ENCODE results near the gene KCNF1.

Gene KCNF1

DNA sequence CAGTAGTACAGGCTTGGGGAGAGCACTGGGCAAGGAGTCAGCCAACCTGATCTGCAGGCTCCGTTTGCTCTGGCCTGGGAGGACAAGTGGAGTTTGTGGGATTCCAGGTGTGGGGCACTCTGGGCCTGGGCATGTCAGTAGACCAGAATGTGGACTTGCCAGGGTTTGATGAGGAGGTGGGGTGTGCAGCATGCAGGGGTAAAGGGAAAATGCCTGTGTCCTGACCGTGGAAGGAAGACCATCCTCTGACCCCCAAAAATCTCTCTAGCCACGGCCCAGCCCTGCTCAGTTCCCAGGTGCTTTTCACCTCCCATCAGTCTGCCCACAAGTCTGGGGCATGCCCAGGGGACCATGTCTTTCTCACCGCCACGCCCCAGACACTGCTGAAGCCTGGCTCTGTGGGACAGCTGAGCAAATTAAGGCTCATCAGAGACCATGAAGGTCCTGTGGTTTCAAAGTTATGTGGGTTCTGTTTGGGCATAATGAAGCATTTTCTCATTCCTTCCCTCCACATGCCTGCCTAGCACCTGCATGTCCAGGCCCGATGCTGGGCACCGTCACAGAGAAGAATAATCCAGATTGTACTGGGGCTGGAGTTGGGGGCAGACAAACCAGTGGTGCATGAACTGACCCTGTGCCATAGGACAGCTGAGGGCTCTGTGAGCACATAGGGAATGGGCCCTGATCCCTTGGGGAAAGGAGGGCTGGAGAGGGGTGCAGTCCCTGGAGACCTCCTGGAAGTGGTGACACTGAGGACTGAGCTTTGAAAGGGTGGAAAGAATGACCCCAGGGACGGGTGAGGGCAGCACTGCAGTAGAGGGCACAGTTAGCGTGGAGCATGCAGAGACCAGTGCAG lies 6.5 kb upstream of the KCNF1 start:
- no peak for DNase-seq

DNA sequence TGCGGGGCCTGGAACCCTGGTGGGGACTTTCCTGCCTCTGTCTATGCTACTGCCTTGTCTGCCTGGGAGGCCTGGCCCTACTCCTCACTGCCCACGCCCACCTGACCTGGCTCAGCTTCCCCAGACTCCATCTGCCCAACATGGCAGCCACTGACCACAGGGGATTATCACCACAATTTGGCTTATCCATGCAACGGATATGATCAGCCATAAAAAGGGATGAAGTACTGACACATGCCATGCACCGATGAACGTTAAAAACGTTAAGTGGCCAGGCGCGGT lies 5.9 kb upstream of the KCNF1 start:
- no peak for DNase-seq

DNA sequence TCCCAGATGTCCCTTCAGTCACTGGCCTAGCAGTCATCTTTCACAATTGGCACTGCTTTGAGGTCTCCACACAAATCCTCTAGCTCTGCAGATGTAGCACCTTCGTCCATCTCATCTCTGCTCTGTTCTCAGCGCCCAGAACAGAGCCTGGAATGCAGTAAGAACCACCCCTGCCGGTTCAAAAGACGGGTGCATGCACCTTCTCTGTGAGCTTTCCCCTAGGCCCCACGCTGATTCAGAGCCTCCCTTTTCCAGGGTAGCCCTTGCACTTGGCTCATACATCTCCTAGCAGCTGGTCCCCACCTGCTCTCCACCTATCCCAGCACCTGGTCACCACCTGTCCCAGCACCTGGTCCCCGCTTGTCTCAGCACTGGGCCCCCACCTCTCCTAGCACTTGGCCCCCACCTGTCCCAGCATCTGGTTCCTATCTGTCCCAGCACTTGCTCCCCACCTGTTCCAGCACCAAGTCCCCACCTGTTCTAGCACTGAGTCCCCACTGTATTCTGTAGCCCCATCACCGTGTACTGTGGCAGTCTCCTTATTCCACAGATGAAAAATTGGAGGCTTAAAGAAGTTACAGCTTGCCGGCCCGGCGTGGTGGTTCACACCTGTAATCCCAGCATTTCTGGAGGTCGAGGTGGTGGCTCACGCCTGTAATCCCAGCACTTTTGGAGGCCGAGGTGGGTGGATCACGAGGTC lies 4.7 kb upstream of the KCNF1 start:
- no peak for DNase-seq

- no peak for DNase-seq
These were observed 3.5 kb upstream of the KCNF1 start for GRCh38 chr2:10908195-10908594.

DNA sequence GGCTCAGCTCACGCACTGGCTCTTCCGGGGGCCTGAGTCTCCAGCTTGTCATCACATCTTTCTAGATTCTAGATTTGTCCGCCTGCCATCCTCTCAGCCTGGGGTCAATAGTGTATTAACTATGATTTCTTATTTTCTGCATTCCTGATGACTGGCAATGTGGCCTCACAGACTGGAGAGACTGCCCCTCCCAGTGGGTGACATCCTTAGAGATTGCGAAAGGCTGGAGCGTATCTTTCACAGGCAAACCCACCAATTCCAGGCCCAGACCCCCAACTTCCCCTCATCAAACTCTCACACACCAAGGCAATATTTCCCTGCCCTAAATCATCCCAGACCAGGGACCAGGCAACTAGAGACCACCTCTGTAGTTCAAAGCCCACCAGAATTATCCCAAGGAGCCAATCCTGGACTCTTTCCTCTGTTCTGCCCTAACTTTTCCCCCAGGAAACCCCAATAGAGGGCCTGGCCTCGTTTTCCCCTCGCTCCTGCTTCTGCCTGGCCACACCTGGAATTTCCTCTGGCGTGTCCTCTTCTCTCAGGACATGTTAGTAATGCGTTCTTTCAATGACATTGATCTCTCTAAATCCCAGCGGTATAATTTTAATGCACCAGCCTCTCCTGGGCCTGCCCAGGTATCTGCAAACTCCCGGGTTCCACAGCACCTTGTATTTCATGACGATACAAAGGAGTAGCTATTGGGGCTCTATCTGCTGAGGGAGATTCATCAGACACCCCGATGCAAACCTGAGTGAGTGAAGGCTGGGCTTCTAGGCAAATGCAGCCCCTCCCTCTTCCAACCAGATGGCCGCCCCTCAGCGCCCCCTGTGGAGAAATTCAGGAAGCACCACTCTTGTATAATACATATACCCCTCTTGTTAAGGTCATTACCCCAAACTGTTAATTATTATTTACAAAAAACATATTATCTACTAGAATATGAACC lies 2.4 kb upstream of the KCNF1 start:
- DNase-seq = no peak

DNA sequence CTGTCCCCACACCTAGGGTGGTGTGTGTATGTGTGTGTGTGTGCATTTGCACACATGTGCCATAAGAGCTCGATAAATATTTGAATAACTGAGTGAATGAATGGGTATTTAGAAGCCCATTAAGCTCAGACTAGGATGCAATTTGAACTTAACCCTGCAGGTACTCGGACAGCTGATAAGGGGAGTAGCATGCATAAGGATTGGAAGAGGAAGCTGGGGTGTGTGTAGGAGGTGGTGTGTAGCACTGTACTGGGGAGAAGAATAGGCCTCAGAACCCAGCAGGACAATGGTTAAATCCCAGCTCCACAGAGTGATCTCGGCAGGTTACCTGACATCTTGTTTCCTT lies 1.8 kb upstream of the KCNF1 start:
- no peak for DNase-seq

DNA sequence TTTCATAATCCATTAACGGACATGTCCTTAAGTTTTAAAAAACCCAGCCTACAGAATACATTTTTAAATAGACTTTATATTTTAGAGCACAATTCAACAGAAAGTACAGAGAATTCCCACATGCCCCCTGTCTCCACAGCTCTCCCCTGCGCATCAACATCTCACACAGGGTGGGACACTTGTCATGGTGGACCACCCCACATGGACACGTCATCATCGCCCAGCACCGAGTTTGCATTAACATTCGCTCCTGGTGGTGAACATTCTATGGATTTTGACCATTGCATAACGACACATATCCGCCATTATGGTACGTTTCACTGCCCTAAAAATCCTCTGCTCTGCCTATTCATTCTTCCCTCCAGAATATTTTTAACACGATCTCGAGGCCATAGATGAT lies 1.1 kb upstream of the KCNF1 start:
- DNase-seq = no peak

- DNase-seq = no peak
These were observed 470 bp downstream of the KCNF1 start for GRCh38 chr2:10912076-10912731.

DNA sequence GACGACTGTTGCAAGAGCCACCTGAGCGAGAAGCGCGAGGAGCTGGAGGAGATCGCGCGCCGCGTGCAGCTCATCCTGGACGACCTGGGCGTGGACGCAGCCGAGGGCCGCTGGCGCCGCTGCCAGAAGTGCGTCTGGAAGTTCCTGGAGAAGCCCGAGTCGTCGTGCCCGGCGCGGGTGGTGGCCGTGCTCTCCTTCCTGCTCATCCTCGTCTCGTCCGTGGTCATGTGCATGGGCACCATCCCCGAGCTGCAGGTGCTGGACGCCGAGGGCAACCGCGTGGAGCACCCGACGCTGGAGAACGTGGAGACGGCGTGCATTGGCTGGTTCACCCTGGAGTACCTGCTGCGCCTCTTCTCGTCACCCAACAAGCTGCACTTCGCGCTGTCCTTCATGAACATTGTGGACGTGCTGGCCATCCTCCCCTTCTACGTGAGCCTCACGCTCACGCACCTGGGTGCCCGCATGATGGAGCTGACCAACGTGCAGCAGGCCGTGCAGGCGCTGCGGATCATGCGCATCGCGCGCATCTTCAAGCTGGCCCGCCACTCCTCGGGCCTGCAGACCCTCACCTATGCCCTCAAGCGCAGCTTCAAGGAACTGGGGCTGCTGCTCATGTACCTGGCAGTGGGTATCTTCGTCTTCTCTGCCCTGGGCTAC lies 1.2 kb downstream of the KCNF1 start:
- DNase-seq = no peak

DNA sequence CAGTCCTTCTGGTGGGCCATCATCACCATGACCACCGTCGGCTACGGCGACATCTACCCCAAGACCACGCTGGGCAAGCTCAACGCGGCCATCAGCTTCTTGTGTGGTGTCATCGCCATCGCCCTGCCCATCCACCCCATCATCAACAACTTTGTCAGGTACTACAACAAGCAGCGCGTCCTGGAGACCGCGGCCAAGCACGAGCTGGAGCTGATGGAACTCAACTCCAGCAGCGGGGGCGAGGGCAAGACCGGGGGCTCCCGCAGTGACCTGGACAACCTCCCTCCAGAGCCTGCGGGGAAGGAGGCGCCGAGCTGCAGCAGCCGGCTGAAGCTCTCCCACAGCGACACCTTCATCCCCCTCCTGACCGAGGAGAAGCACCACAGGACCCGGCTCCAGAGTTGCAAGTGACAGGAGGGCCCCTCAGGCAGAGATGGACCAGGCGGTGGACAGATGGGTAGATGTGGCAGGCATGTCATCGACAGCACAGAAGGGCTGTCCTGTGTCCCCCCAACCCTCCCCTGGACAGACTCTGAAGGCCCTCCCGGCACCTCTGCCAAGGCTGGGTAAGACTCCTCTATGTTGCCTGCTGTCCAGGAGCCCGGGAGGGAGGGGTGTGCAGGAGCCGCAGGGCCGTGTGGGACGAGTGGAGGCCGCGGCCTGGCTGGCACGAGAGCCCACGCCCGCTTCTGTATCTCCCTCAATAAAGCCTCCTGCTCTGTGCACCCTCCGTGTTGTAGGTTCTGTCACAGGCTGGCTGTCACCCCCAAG lies 2.0 kb downstream of the KCNF1 start:
- no peak for DNase-seq

DNA sequence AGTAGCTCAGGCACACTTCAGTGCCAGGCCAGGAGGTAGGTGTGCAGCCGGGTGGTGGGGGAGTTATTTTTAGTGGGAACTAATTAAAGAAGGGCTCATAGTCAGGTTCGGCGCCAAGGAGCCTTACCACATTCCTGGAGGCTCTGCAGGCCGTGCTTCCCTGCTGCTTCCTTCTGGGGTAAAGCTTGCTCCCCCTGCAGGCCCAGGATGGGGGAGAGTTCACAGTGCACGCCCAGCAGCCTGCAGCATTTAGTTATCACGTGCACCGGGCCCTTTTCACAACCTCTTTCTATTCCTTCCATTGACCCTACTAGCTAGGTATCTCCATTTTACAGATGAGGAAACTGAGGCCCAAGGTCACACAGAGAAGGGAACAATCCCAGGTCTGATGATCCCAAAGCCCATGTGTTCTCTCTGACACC lies 2.5 kb downstream of the KCNF1 start:
- DNase-seq = no peak

DNA sequence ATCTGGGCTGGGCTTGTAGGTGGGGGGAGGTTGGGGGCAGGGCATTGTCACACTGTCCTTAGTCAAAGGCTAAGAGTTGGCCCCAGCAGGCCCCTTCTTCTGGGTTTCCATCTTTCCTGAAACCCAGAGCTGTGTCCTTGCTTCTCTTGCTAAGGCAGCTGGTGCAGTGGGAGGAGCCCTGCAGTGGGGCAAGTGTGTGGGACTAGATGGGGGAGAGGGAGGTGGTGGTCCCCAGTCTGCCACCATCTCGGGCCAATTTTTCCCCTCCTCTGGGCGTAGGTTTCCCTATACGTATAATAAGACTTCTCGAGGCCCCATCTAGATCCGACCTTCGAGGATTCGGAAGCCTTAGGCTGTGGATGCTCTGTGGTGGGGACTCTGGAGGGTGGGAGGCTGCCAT lies 3.5 kb downstream of the KCNF1 start:
- no peak for DNase-seq

DNA sequence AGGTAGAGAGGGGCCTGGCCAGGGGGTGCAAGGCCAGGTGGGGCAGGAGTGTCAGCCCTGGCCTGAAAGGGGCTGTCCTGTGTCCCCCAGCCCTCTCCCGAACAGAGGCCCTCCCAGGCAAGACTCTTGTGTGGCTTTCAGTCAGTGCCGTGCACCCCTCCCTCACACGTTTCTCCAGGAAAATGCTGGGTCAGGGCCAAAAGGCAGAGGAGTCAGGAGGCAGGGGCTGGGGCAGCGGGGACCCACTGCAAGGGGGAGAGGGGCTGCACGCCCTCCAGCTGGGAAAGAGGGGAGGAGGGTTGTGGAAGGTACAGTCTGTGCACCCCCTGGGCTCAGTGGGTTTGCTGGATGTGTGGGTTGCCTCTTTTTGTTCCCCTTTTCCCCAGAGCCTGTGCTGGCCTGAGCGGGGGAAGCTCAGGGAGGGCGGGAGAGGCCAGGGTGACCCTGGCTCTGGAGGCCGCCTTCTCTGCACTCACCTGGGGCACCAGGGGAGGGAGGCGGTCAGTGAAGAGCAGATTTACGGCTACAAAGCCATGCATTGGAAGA lies 4.1 kb downstream of the KCNF1 start:
- DNase-seq = no peak

DNA sequence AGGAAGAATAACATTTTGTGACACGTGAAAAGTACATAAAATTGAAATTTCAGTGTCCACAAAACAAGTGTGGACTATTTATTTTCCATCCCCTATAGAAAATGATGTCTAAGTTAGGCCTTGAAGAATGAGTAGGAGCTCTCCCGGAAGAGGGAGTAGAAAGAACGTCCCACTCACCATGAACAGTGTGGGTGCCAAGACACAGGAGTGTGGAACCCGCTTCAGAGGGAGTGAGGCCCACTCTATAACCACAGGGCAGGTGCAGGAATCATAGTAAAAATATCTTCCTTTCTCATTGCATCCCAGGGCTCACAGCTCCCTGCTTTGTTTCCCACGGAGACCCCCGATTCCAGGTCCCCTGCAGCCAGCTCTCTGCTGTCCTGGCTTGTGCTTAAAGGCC lies 5.2 kb downstream of the KCNF1 start:
- no peak for DNase-seq

DNA sequence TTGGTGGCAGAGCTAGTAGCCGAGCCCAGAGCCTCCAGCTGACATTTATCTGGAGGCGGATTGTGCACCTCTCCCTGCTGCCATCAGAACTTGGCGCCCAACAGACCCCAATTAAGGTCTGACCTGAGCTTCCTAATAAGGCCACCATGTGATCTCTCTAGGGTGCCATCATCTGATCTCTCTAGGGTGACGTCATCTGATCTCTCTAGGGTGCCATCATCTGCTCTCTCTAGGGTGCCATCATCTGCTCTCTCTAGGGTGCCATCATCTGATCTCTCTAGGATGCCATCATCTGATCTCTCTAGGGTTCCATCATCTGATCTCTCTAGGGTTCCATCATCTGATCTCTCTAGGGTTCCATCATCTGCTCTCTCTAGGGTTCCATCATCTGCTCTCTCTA lies 6.2 kb downstream of the KCNF1 start:
- DNase-seq = no peak

DNA sequence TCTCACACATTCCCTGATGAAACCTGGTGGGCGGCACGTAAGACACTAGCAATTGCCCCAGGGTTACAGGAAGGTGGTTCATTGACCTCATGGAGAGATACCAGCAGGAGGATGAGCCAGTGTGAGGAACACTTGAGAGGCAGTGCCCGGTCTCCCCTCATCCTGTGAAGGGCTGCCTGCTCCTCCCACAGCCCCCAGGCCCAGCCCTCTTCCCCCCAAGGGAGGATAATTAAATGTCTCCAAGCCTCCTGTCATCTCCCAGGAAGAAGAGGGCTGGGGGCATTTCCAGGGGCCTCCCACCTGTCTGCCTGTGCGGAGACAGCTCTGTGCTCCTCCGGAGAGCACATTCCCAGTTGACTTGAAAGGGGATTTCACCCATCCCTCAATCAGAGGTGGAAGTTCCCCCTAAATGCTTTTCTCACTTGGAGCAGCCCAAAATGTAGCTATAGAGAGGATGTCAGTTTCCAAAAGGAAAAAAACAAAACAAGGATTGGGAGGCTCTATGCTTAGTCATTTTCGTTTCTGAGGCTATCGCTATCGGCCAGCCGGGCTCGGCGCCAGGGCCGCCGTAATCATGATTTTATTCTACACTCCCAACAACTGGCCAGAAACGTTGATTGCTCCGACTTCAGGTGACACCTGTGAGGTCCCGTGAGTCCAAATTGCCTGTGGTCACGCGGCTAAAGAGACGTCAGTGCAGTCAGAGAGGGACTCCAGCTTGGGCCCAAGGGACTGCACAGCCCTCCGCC lies 7.1 kb downstream of the KCNF1 start:
- no peak for DNase-seq

DNA sequence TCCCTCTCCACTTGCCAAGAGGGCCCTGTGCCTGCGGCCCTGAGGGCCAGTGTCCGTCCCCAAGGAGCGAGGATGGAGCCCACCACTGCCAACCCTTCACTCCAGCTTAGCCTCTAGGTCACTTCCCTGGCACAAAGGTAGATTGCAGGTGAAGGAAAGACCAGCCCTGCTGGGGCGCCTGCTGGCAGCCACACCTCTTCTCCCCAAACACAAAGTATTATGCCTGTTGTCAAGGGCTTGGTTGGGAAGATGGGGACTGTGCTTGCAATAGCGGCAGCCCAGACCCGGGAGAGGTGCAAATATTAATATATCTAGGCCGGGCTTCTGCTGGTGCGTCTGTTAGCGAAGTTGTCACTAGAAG lies 7.7 kb downstream of the KCNF1 start:
- DNase-seq = no peak

DNA sequence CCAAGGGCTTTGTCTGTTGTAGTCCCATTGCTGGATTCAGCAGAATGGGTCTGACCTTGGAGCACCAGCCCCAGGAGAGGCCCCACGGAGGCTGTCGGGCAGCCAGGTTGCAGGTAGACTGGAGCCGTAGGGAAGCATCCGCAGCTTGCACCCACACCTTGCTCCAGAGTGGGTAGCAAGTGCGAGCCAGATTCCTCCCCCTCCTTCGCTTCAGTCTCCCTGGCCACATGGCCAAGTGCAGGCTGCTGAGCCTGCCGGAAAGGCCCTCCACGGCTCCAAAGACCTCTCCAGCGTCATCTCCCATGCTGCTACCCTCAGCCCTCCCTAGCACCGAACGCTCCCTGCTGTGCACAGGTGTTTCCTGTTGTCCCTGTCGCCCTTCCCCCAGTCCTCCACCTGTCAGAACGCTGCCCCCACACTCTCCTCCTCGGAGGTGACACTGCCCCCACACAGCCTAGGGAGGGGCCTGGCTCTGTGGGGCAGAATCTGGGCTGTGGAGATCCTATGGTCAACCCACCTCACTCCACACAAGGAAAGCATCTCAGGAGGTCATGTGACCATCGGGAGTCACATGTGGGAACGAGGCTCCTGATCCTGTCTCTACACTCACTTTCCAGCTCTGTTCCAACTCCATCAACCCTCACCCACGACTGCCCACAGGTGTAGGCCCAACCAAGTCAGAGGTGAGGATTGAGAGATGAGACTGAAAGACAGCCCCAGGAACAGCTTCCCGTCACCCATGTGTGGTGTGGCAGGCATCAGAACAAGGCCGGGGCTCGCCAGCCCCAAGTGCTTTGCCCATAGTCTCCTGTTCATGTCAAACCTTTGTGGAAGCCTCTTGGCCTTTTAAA lies 8.3 kb downstream of the KCNF1 start:
- no peak for DNase-seq

DNA sequence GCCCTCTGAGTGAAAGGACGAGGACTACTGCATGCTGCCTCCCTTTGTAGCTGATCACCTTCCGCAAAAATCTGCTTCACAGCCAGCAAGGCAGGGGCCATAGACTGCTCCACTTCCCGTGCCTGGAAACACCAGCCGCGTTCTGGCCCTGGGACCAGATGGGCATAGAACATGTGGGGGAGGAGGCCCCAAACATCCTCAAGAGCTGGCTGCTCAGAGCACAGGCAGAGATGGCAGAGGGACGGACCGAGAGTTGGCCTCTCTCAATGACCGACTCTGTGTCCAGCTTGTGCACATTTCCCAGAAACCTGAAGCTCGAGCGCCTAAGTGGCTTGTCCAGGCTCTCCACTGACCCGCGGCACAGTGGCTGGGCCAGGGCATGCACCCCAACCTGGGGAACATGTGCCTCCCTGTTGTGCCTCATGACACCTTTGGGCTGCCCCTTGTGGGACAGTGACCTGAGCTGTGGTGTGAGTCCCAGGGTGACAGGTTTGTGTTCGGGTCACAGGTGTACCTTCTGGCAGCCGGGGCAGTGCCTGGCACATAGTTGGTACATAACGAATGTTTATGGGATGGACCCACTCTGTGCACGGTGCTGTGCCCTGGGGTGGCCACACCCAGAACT lies 9.1 kb downstream of the KCNF1 start:
- DNase-seq = no peak
